Calu3 (cell line): ENCODE measurements around the gene CCDC178. TPM values are rescaled to one million over a fixed set of nuclear protein-coding genes. Genes with fewer than 3 reads are reported as not detected.

ENCODE experiments used
- BruUV-seq: library from RNA; stranded (reverse); fragments of 400-500 nt; replicated peaks from 2 replicates; lab custom pipeline; 2021; lab: Mats Ljungman, UMichigan
- CTCF ChIA-PET: fragments of 300-600 bp; sonication (Branson Sonifier 250); formaldehyde crosslinking; loops from one replicate; lab custom pipeline; 2022; ENCODE audit warnings: antibody characterized with exemption; lab: Charles Lee
- DNase-seq: peaks from one replicate; pipeline ENCODE4 v3.0.0; 2022
- H3K27ac Mint-ChIP-seq: one replicate; pipeline ENCODE4 v1.8.0; 2022; ENCODE audit warnings: mixed read lengths; ENCODE audit not compliant: unreplicated experiment
- H3K27me3 Mint-ChIP-seq: one replicate; pipeline ENCODE4 v1.8.0; 2022; ENCODE audit warnings: mixed read lengths; ENCODE audit not compliant: unreplicated experiment
- H3K36me3 Mint-ChIP-seq: one replicate; pipeline ENCODE4 v1.8.0; 2022; ENCODE audit warnings: mild to moderate bottlenecking, moderate library complexity, mixed read lengths; ENCODE audit not compliant: insufficient read depth, unreplicated experiment
- H3K4me1 Mint-ChIP-seq: one replicate; pipeline ENCODE4 v1.8.0; 2022; ENCODE audit warnings: mild to moderate bottlenecking, low read depth, mixed read lengths; ENCODE audit not compliant: unreplicated experiment
- H3K4me3 Mint-ChIP-seq: one replicate; pipeline ENCODE4 v1.8.0; 2022; ENCODE audit warnings: mild to moderate bottlenecking, low read depth, moderate library complexity, mixed read lengths; ENCODE audit not compliant: unreplicated experiment
- H3K9me3 Mint-ChIP-seq: one replicate; pipeline ENCODE4 v1.8.0; 2022; ENCODE audit warnings: low read depth, mixed read lengths; ENCODE audit not compliant: unreplicated experiment
- CTCF ChIP-seq: fragments of 200-600 bp; IDR thresholded peaks from one replicate; pipeline ENCODE4 v1.8.0; 2022; ENCODE audit warnings: antibody characterized with exemption; ENCODE audit not compliant: unreplicated experiment
- intact Hi-C: fragments of 100-400 bp; cut with micrococcal nuclease; formaldehyde crosslinking; loops from one replicate; pipeline ENCODE4 v1.10.0; 2022; ENCODE audit not compliant: unreplicated experiment
- total RNA-seq: library from RNA; stranded (reverse); gene quantifications from 2 replicates; pipeline ENCODE4 v1.2.3, GENCODE V29; 2022

CCDC178 gene
- total RNA-seq, 1 experiment from 2014 or later: not detected

GRCh38 chr18:33114749-33115148, 325.8 kb downstream of the CCDC178 start:
- CTCF ChIA-PET: interaction anchor here (0.8 kb wide), 1 partner anchor 828 kb away, joined by 3 read pairs; no protein-coding TSS in a partner anchor
- intact Hi-C loops: loop anchor here (5.0 kb wide), 2 partner anchors 68 to 83 kb away; no protein-coding TSS in a partner anchor
- no peaks in the 10 kb centered on the region for H3K27me3 Mint-ChIP-seq
- no peak for TF ChIP-seq CTCF
- no peaks in the 10 kb centered on the region for H3K36me3 Mint-ChIP-seq
- no peak for DNase-seq
- peak overlapping the region; percentile 68 for H3K27ac Mint-ChIP-seq
- peaks cover 41% of the 10 kb centered on the region for H3K4me1 Mint-ChIP-seq
- H3K9me3 Mint-ChIP-seq: no peaks in the 10 kb centered on the region
- BruUV-seq: no TSS peak
- H3K4me3 Mint-ChIP-seq: no peak overlapping the region

- H3K4me3 Mint-ChIP-seq: no peak overlapping the region
- H3K27me3 Mint-ChIP-seq: no peaks in the 10 kb centered on the region
- BruUV-seq: no TSS peak
- no peak for TF ChIP-seq CTCF
- CTCF ChIA-PET: no interaction called here
- H3K9me3 Mint-ChIP-seq: no peaks in the 10 kb centered on the region
- DNase-seq: no peak
- H3K4me1 Mint-ChIP-seq: peaks cover 41% of the 10 kb centered on the region
- no peaks in the 10 kb centered on the region for H3K36me3 Mint-ChIP-seq
- intact Hi-C loops: no loop called here
- H3K27ac Mint-ChIP-seq: no peak overlapping the region
Observed at GRCh38 chr18:33113416-33113815, 327.1 kb downstream of the CCDC178 start.

GRCh38 chr18:33107511-33107910, 333.0 kb downstream of the CCDC178 start:
- CTCF ChIA-PET: no interaction called here
- H3K27me3 Mint-ChIP-seq: no peaks in the 10 kb centered on the region
- H3K4me3 Mint-ChIP-seq: no peak overlapping the region
- H3K9me3 Mint-ChIP-seq: no peaks in the 10 kb centered on the region
- no peak for DNase-seq
- H3K36me3 Mint-ChIP-seq: no peaks in the 10 kb centered on the region
- H3K4me1 Mint-ChIP-seq: no peaks in the 10 kb centered on the region
- no peak overlapping the region for H3K27ac Mint-ChIP-seq
- intact Hi-C loops: no loop called here
- TF ChIP-seq CTCF: no peak
- BruUV-seq: no TSS peak

- Mint-ChIP-seq H3K27ac (no peak overlapping the region), H3K36me3 (no peaks in the 10 kb centered on the region), H3K4me3 (no peak overlapping the region), H3K4me1 (no peaks in the 10 kb centered on the region), H3K27me3 (no peaks in the 10 kb centered on the region), H3K9me3 (no peaks in the 10 kb centered on the region)
- intact Hi-C loops: no loop called here
- DNase-seq: no peak
- TF ChIP-seq CTCF: no peak
- CTCF ChIA-PET: no interaction called here
- BruUV-seq: no TSS peak
Observed at GRCh38 chr18:33101316-33101715, 339.2 kb downstream of the CCDC178 start.
